Putamen (tissue), 1 donor: Measurements from ENCODE around the gene REM2.

Experiments used
- DNase-seq: peaks from one replicate; pipeline ENCODE4 v3.0.0-alpha.2; 2016; ENCODE audit warnings: low spot score

Gene REM2

DNA sequence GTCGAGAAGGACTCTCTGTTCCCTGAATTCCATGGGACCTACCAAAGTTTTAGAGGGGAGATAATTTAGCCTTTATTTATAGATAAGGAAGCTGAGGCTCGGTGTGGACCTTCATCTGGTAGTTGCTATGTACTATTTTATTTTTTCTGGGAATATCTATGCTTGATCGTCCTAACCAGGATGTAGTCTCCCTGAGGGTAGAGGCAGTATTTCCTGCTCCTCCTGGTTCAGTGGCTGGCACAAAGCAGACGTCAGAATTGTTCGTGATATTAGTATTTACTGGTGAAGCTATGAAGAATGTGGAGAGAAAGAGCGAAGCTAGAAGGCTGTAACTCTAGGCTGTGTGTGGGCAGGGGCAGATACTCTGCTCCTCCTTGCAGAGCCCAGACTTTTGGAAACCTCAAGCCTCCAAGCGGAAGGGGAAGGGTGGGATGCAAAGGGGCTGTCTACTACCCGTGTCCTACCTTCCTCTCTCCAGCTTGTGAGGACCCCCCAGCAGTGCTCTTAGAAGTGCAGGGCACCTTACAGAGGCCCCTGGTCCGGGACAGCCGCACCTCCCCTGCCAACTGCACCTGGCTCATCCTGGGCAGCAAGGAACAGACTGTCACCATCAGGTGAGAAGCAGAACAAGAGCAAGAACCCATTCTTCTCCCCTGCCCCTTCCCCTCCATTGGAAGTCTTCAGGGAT is 10.0 kb upstream of the REM2 start:
- no peak for DNase-seq

DNA sequence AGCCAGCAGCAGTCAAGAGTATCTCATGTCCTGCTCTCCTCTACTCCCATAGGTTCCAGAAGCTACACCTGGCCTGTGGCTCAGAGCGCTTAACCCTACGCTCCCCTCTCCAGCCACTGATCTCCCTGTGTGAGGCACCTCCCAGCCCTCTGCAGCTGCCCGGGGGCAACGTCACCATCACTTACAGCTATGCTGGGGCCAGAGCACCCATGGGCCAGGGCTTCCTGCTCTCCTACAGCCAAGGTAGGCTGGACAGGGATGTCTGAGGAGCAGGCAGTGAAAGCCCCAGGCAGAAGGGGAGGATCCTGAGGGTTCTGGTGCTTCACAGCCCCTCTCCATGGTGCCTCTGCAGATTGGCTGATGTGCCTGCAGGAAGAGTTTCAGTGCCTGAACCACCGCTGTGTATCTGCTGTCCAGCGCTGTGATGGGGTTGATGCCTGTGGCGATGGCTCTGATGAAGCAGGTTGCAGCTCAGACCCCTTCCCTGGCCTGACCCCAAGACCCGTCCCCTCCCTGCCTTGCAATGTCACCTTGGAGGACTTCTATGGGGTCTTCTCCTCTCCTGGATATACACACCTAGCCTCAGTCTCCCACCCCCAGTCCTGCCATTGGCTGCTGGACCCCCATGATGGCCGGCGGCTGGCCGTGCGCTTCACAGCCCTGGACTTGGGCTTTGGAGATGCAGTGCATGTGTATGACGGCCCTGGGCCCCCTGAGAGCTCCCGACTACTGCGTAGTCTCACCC is 7.8 kb upstream of the REM2 start:
- DNase-seq, result no peak

DNA sequence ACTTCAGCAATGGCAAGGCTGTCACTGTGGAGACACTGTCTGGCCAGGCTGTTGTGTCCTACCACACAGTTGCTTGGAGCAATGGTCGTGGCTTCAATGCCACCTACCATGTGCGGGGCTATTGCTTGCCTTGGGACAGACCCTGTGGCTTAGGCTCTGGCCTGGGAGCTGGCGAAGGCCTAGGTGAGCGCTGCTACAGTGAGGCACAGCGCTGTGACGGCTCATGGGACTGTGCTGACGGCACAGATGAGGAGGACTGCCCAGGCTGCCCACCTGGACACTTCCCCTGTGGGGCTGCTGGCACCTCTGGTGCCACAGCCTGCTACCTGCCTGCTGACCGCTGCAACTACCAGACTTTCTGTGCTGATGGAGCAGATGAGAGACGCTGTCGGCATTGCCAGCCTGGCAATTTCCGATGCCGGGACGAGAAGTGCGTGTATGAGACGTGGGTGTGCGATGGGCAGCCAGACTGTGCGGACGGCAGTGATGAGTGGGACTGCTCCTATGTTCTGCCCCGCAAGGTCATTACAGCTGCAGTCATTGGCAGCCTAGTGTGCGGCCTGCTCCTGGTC is 7.2 kb upstream of the REM2 start:
- no peak for DNase-seq

DNA sequence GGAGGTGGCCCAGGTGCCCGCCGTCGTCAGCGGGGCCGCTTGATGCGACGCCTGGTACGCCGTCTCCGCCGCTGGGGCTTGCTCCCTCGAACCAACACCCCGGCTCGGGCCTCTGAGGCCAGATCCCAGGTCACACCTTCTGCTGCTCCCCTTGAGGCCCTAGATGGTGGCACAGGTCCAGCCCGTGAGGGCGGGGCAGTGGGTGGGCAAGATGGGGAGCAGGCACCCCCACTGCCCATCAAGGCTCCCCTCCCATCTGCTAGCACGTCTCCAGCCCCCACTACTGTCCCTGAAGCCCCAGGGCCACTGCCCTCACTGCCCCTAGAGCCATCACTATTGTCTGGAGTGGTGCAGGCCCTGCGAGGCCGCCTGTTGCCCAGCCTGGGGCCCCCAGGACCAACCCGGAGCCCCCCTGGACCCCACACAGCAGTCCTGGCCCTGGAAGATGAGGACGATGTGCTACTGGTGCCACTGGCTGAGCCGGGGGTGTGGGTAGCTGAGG is 6.0 kb upstream of the REM2 start:
- no peak for DNase-seq

DNA sequence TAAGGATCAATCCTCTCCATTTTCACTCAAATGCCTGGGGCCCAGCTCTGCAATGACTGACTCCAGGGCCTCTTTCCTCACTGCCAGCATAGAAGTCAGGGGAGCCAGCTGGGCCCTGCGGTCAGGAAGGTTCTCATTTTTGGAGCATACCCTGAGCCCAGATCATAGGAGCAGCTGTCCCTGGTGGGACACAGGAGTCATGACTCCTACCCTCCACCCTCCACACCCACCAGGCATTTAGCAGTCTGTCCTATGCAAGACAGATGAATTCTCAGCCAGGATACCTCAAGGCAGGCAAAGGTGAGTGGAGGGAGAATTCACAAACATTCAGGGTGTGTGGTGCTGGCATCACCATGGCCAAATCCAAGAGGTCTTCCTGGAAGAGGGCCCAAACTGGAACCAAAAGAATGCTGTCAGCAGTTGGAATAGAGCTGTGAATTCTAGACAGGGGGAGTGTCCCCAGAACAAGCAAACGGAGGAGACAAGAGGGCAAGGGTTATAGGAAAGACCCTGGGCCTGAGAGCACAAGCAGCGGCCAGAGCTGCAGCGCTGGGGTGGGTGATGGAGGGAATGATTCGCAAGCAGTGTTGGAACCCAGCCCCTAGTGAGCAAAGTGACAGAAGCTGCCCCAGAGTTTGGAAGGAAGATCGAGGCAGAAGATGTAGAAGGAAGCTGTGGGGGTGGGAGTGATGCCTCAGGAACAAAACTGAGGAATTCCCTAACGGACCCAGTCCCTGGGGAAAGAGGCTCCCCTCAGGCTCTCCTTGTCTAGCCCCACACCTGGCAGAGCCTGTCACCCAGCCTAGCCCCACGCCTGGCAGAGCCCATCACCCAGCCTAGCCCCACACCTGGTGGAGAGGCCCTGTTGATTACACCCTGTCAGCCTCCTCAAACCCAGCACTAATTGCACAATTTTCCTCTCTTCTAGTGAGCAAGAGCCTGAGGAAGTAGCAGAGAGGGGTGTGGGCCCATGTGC is 4.5 kb upstream of the REM2 start:
- DNase-seq, result no peak

DNA sequence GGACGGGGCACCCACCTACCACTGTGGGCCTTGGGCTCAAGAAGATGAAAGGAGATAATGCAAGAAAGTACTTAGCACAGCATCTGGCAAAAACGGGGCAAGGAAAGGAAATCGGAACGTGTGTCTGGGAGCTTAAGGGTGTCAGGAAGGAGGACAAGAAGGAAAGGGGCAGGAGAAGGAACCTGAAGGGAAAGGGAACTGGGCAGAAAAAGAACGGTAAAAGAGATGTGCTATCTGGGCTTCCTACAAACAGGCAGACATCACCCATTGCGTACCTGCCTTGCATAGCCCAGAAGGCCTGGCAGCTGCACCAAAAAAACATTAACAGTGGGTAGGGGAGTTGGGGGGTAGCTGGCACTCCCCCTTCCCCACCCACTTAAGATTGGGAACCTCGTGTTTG is 958 bp upstream of the REM2 start:
- no peak for DNase-seq

DNA sequence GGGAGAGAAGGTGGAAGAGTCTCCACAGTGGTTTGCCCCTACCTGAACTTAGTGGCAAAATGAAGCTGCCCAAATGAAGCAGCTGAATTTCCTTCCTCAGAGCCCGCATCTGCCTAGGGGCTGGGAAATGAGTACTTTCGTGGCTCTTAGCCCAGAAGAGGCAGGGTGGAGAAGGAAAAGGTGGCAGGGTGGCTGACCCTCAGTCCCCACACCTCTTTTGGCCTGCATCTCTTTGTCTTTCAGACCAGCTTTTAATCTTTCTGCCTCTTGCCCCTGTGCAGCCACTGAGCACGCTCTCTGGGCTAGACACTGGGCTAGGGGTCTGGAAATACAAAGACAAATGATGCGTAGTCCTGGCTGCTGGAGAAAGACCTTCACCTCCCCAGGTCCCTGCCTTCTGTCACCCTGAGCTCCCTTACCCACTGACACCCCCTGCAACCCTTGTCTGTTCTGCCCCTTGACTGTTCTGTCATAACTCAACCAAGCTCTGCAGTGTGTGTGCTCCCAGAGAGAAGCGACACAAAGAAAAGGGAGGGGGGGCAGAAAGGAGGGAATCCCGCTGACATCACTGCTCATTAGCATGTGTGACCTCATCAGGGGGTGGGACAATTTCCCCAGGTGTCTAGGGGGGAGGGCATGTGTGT is 371 bp upstream of the REM2 start:
- peak; percentile 70 for DNase-seq

DNA sequence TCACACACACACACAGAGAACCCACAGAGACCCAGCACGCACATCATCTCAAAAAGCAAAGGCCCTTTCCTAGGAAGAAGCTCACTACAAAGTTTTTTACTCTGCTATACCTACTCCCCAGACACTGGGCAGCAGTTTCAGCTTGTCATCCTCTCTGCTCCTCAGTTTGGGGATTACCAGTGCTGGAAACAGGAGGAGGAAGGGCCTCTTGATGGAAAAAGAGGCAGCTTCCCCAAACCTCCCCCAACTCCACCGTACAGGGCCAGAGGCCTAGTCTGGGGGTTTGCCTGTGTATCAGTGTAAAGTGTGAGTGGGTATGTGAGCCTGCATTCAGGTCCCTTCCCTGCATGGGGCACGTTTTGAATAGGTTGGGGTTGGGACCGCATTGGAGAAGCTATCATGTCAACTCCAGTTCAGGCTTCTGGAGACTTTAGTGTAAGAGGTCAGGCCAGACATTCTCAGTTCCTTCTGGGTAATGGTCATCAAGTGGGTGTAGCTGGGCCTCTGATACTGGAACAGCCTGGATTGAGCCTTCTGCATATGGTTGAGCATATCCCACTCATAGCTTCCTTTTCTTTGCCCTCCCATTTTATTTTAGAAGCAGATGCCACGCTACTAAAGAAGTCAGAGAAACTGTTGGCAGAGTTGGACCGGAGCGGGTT is 1.2 kb downstream of the REM2 start:
- DNase-seq, result no peak

DNA sequence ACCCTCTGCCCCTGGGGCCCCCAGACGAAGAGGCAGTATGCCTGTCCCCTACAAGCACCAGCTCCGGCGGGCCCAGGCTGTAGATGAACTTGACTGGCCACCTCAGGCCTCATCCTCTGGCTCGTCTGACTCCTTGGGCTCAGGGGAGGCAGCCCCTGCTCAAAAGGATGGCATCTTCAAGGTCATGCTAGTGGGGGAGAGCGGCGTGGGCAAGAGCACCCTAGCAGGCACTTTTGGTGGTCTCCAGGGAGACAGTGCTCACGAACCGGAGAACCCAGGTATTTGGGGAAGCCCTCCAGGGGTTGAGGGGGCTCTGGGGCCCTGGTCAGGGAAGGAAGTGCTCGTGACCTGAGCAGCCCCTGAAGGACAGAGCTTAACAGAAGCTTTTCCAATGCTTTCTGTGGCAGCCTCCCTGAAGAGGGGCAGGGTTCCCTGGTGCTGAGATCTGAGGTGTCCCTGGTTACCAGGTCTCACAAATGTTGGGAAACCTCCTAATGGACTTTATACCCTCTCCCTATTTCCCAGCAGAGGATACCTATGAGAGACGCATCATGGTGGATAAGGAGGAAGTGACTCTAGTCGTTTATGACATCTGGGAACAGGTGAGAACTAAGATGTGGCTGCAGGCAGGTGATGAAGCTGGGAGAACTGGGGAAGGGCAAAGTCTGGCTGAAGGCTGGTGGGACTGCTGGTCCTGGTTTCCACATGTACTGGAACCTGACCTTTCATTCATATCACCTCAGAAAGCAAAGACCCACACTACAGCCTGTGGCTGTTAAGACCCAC is 1.9 kb downstream of the REM2 start:
- DNase-seq, result no peak

DNA sequence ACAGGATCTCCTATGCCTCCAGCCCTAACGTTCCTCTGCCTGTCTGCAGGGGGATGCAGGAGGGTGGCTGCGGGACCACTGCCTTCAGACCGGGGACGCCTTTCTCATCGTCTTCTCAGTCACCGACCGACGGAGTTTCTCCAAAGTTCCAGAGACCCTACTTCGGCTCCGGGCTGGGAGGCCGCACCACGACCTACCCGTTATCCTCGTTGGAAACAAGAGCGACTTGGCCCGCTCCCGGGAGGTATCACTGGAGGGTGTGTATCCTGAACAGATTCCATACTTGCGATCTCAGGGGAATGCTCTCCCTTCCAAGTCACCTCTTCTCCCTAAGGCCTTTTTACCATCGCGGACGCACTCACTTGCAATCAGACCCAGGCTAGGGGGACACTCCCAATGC is 3.0 kb downstream of the REM2 start:
- DNase-seq, result no peak

DNA sequence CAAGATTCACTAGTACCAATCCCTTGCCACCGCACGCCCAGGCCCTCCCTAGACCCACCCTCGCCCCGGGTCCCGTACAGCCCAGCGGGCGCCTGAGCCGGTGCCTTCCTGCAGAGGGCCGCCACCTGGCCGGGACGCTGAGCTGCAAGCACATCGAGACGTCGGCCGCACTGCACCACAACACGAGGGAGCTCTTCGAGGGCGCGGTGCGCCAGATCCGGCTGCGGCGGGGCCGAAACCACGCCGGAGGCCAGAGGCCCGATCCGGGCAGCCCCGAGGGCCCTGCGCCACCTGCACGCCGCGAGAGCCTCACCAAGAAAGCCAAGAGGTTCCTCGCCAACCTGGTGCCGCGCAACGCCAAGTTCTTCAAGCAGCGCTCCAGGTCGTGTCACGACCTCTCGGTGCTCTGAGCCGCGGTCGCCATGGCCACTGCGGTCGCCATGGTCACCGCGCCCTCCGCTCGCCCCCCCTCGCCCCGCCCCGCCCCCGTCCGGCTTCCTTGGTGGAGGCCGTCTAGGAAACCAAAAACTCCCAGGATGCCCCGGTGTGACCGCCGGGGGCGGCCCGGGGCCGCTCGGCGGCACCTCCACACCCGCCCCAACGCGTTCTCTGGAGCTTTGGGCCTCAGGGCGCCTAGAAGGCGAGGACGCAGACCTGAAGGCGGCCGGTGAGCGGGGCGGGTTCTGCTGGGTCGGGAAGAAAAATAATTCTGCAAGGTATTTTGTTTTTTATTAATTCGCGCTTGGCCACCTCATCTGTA is 3.7 kb downstream of the REM2 start:
- no peak for DNase-seq

DNA sequence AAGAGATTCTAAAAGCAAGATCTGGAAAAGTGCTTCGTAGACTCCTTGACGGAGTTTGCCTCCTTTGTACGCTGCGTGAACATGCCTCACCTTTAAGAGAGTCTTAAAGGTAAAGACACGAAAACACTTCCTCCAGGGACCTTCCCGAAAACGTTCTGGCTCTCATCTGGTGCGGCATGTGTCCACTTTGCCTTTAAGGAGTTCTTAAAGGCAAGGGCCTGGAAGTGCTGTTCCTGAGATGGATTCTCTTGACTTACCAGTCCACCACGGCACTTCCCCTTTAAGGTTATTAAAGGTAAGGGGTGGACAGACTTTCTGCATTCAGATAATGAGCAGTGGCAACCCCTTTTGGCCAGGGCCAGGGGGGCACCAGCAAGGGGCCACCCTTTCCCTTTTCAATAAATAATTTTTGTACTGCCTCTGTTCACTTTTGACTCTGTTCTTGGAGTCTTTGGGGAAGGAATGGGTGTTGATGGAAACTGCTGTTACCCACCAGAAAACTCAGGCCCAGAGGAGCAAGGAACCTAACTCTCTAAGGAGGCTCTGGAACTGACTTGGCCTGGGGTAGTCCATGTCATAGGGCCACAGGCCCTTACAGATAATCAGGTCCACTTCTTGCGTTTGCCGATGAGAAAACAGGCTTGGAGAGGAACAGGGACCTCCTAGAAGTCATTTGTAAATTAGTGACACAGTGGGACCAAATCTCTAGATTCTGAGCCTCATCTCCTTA is 4.4 kb downstream of the REM2 start:
- DNase-seq, result no peak

DNA sequence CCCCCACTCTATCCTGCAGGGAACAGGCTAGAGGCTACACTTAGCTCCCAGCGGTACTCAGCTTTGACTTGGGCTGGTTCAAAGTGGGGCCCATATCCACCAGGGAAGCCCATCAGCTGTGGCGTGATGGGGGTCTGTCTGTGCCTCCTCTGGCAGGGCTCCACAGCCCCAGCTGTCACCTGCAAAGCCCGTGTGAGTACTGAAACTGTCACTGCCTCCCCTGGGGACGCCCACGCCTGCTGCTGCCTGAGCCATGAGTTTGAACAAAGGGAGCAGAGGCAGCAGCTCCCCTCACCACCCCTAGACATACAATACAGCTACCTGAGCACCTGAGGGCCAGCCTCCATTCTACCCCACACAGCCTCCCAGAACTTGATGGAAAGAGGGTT is 5.0 kb downstream of the REM2 start:
- peak; percentile 65 for DNase-seq

DNA sequence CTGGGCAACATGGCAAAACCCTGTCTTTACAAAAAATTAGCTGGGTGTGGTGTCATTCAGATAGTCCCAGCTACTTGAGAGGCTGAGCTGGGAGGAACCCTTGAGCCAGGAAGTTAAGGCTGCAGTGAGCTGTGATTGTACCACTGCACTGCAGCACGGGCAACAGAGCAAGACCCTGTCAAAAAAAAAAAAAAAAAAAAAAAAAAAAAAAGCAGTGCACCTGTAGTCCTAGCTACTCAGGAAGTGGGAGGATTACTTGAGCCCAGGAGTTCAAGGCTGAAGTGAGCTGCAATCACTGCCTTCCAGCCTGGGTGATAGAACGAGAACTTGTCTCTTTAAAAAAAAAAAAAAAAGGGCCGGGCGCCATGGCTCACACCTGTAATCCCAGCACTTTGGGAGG is 5.6 kb downstream of the REM2 start:
- no peak for DNase-seq

DNA sequence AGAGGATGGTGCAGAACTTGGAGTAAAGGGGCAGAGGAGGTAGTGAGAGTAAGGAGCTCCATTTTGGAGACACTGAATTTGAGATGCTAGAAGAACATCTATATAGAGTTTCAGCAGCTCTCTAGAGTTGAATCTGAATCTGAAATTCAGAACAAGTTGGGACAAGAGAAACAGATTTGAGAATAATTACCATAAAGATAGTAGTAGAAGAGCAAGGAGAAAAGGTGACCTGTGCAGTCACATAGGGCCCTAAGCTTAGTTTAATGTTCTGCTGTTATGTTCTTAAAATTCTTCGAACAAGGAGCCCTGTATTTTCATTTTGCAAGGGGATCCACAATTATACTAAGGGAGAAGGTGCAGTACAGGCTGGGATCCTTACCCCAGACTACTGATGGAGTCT is 7.4 kb downstream of the REM2 start:
- no peak for DNase-seq

DNA sequence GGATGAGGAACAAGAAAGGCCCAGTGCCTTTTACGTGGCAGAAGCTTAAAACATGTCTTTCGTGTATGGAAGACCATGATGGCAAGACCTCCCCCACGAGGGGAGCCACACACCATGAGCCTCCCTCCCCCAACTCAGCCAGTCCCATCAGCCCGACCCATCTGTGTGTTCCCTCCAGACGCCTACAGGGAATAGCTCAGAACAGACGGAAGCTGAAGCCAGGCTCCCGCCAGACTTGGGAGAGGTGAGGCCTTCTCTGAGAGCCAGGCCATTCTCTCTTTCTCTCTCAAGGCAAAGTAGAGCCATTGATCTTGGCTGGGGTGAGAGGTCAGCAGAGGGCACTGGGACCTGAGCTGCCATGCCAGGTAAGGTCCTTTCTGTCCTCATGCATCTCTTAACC is 9.5 kb downstream of the REM2 start:
- DNase-seq, result no peak

DNA sequence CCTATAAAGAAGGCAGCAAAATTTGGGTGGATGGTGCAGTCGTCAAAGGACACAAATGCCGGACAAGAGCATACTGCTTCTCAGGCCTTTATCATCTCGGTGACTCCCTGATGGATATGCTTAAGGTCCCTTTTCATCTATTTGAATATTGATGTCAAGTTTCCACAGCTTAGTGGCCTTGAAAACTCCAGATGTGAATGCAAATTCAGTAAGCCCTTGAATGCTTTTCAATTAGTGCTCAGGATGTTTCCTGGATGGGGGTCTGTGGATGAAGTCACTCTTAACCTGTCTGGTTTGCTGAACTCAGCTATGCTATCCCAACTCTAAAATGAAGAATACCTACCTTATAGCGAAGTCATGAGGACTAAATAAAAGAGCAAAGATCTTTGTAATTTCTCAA is 10.7 kb downstream of the REM2 start:
- no peak for DNase-seq

DNA sequence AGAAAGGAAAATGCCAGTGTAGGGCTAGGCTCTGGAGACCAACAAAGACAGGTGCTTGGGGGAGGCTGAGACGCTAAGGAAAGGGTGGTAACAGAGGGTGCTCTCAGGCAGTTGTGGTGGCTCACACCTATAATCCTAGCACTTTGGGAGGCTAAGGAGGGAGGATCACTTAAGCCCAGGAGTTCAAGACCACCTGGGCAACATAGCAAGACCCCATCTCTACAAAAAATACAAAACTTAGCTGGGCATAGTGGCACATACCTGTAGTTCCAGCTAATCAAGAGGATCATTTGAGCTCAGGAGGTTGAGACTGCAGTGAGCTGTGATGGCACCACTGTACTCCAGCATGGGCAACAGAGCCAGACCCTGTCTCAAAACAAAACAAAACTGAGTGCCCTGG is 12.4 kb downstream of the REM2 start:
- DNase-seq, result no peak

DNA sequence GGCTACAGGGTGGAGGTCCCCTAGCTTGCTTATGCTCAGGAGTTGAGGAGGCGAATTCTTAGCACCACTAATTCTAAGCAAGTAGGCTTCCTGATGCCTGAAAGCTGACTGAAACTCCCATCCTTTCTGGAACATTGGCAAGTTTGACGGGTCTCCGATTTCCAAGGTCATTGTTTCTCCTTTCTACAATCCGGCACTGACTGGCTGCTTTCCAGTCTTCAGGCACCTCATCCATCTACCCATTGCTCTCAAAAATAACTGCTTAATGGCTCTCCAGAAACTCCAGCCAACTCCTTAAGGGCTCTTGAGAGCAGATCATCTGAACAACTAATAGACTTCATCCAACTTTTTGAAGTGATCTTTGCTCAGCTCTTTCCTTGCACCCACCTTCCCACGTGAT is 13.3 kb downstream of the REM2 start:
- DNase-seq, result no peak
